ENCODE measurements around the gene AZU1. TPM values are rescaled to one million over a fixed set of nuclear protein-coding genes. Genes with fewer than 3 reads are reported as not detected.

The AZU1 gene
- total and polyA plus RNA-seq, 8 donors: 1.3 to 4.7 (median 2.3) TPM

- no peak for TF ChIP-seq CTCF (IDR thresholded peaks at IDR 0.05)
- Histone ChIP-seq H3K27me3 (no peaks in the 10 kb centered on the region), H3K36me3 (peaks cover 0 to 76% of the 10 kb centered on the region in 2 donors), H3K4me1 (peaks cover 0 to 25% of the 10 kb centered on the region in 2 donors), H3K4me3 (no peak overlapping the region), H3K9me3 (no peaks in the 10 kb centered on the region), H3K27ac (peak overlapping the region; percentile 3 to 61)
- ATAC-seq (no peak), DNase-seq (no peak)
- intact Hi-C loops (cut with DNase I): no loop called here
Measured at GRCh38 chr19:871446-872265, 44.0 kb downstream of the AZU1 start.

GRCh38 chr19:872266-872951 lies 44.8 kb downstream of the AZU1 start:
- ATAC-seq (peak; percentile 51), DNase-seq (peak in 1 of 4 donors; percentile 90)
- Histone ChIP-seq H3K4me3 (peak overlapping the region in 1 of 2 donors; percentile 18), H3K36me3 (peaks cover 0 to 81% of the 10 kb centered on the region in 2 donors), H3K9me3 (no peaks in the 10 kb centered on the region), H3K4me1 (peaks cover 0 to 25% of the 10 kb centered on the region in 2 donors), H3K27ac (peak overlapping the region in 1 of 2 donors; percentile 61), H3K27me3 (no peaks in the 10 kb centered on the region)
- intact Hi-C loops (cut with DNase I): no loop called here
- TF ChIP-seq CTCF (IDR thresholded peaks at IDR 0.05): no peak

- peaks cover 0 to 75% of the 10 kb centered on the region in 2 donors for H3K36me3 ChIP-seq
- H3K27me3 ChIP-seq: no peaks in the 10 kb centered on the region
- DNase-seq (peak in 1 of 4 donors; percentile 82), ATAC-seq (peak; percentile 4)
- TF ChIP-seq CTCF (IDR thresholded peaks at IDR 0.05): no peak
- H3K9me3 ChIP-seq: no peaks in the 10 kb centered on the region
- intact Hi-C loops (cut with DNase I): no loop called here
- peaks cover 0 to 25% of the 10 kb centered on the region in 2 donors for H3K4me1 ChIP-seq
- H3K4me3 ChIP-seq: no peak overlapping the region
- no peak overlapping the region for H3K27ac ChIP-seq
Measured at GRCh38 chr19:873084-873483, 45.4 kb downstream of the AZU1 start.

GRCh38 chr19:873561-874041 lies 46.0 kb downstream of the AZU1 start:
- peaks cover 0 to 69% of the 10 kb centered on the region in 2 donors for H3K36me3 ChIP-seq
- no peak for DNase-seq

More at GRCh38 chr19:873561-874041, 46.0 kb downstream of the AZU1 start:
- no peak overlapping the region for H3K4me3 ChIP-seq
- H3K27me3 ChIP-seq: no peaks in the 10 kb centered on the region
- TF ChIP-seq CTCF (IDR thresholded peaks at IDR 0.05): no peak
- peaks cover 0 to 24% of the 10 kb centered on the region in 2 donors for H3K4me1 ChIP-seq
- H3K27ac ChIP-seq: no peak overlapping the region
- intact Hi-C loops (cut with DNase I): no loop called here
- H3K9me3 ChIP-seq: no peaks in the 10 kb centered on the region
- no peak for ATAC-seq
